ENCODE data around the gene GABRR1. TPM values are rescaled to one million over a fixed set of nuclear protein-coding genes. Genes with fewer than 3 reads are reported as not detected.

GABRR1 gene
- total and polyA plus RNA-seq, 2 experiments from 2014 or later = 0.14 to 0.37 TPM

DNA sequence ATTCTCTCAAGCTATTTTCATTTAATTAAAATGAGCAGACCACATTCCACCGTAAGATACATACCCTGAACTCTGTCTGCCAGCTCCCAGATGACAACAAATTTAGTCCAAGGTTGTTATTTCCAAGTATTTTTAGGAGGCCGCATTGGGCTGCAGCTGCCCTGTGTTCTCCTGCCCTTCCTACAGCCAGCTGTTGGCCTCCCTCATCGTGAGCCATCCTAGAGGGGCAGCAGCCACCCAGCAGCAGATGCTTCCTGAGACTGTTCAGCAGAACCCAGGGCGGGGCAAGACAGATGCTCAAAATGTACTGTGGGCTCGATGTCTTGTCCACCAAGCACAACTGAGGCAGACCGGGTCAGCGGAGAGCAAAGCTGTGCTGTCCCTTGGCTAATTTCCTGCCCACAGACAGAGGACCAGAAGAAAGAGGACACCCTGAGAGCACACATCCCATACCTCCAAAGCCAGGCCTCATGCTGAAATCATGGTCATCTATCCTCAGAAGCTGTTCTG is 16.4 kb downstream of the GABRR1 start:
- no peak overlapping the region for H3K4me3 ChIP-seq
- H3K27ac ChIP-seq (ENCODE audit: low read depth) = no peak overlapping the region
- no peaks in the 10 kb centered on the region for H3K27me3 ChIP-seq (ENCODE audit: insufficient read depth)
- H3K27ac Mint-ChIP-seq = no peak overlapping the region
- H3K4me1 ChIP-seq (ENCODE audit: insufficient read depth) = no peaks in the 10 kb centered on the region; the same call in 1 of the 2 replicates
- H3K79me2 ChIP-seq (replicated peaks; ENCODE audit: insufficient read depth) = no peaks in the 10 kb centered on the region
- no peaks in the 10 kb centered on the region for H3F3A ChIP-seq (replicated peaks; ENCODE audit: low read depth)
- no peaks in the 10 kb centered on the region for H3K9me2 ChIP-seq (ENCODE audit: insufficient read depth)
- no peak overlapping the region for H2AFZ ChIP-seq
- H3K36me3 ChIP-seq (ENCODE audit: insufficient read depth) = no peaks in the 10 kb centered on the region
- H3K4me1 Mint-ChIP-seq = peaks cover 6% of the 10 kb centered on the region; the same call in 1 of the 3 replicates
- no peak for TF ChIP-seq POLR2AphosphoS5 (IDR thresholded peaks at IDR 0.05; ENCODE audit: low read depth)
- TF ChIP-seq, protein P1, sequence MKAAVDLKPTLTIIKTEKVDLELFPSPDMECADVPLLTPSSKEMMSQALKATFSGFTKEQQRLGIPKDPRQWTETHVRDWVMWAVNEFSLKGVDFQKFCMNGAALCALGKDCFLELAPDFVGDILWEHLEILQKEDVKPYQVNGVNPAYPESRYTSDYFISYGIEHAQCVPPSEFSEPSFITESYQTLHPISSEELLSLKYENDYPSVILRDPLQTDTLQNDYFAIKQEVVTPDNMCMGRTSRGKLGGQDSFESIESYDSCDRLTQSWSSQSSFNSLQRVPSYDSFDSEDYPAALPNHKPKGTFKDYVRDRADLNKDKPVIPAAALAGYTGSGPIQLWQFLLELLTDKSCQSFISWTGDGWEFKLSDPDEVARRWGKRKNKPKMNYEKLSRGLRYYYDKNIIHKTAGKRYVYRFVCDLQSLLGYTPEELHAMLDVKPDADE (IDR thresholded peaks at IDR 0.05) = no peak
- no peak for TF ChIP-seq NANOG (IDR thresholded peaks at IDR 0.05; ENCODE audit: borderline replicate concordance)
- TF ChIP-seq STAT1 (IDR thresholded peaks at IDR 0.05; ENCODE audit: unreplicated experiment) = no peak
- peaks cover 5% of the 10 kb centered on the region for H3K27me3 Mint-ChIP-seq (ENCODE audit: insufficient read depth, low read depth, poor library complexity)
- ATAC-seq (no peak), DNase-seq (ENCODE audit: low spot score) (no peak)
- no peaks in the 10 kb centered on the region for H3K36me3 Mint-ChIP-seq (ENCODE audit: low read depth)
- H3K4me3 Mint-ChIP-seq = no peak overlapping the region
- H3K4me2 ChIP-seq = no peak overlapping the region
- no peaks in the 10 kb centered on the region for H4K20me1 ChIP-seq (replicated peaks; ENCODE audit: insufficient read depth)
- peaks cover 1% of the 10 kb centered on the region; the same call in 1 of the 3 replicates for H3K9me3 Mint-ChIP-seq

DNA sequence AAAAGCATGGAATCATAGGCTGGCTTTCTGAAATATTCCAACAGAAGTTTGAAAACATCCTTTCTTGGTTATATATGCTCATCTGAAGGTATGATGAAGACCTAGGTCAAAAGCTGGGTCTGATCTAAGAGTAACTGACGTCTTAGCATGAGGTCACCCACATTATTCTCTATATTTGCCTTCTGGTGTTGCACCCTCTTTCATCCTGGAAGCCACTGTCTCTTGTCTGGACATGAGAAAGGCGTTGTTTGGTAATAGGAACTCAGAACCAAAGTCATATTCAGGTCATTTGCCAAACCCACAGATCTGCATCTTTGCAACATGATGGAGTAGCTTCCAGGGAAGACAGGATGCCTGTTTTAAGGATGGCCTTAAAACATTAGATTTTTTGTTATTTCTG is 17.6 kb downstream of the GABRR1 start:
- H3K27ac ChIP-seq (ENCODE audit: low read depth) = no peak overlapping the region
- no peak overlapping the region for H3K4me2 ChIP-seq
- DNase-seq (ENCODE audit: low spot score) = no peak
- Mint-ChIP-seq H3K27me3 (ENCODE audit: insufficient read depth, low read depth, poor library complexity) (peaks cover 5% of the 10 kb centered on the region), H3K27ac (no peak overlapping the region), H3K36me3 (ENCODE audit: low read depth) (peaks cover 5% of the 10 kb centered on the region), H3K9me3 (peaks cover 13% of the 10 kb centered on the region), H3K4me1 (peaks cover 6% of the 10 kb centered on the region; the same call in 1 of the 3 replicates), H3K4me3 (no peak overlapping the region)
- H3K27me3 ChIP-seq (ENCODE audit: insufficient read depth) = no peaks in the 10 kb centered on the region
- H3K4me3 ChIP-seq = no peak overlapping the region
- H2AFZ ChIP-seq = no peak overlapping the region
- H3K9me2 ChIP-seq (ENCODE audit: insufficient read depth) = no peaks in the 10 kb centered on the region
- no peaks in the 10 kb centered on the region for H3F3A ChIP-seq (replicated peaks; ENCODE audit: low read depth)
- H3K79me2 ChIP-seq (replicated peaks; ENCODE audit: insufficient read depth) = no peaks in the 10 kb centered on the region
- TF ChIP-seq ZNF114 (CRISPR knock-in tag; IDR thresholded peaks at IDR 0.05) (no peak), CREB1 (CRISPR knock-in tag; IDR thresholded peaks at IDR 0.05; ENCODE audit: low read depth) (no peak)
- TF ChIP-seq, protein P2, sequence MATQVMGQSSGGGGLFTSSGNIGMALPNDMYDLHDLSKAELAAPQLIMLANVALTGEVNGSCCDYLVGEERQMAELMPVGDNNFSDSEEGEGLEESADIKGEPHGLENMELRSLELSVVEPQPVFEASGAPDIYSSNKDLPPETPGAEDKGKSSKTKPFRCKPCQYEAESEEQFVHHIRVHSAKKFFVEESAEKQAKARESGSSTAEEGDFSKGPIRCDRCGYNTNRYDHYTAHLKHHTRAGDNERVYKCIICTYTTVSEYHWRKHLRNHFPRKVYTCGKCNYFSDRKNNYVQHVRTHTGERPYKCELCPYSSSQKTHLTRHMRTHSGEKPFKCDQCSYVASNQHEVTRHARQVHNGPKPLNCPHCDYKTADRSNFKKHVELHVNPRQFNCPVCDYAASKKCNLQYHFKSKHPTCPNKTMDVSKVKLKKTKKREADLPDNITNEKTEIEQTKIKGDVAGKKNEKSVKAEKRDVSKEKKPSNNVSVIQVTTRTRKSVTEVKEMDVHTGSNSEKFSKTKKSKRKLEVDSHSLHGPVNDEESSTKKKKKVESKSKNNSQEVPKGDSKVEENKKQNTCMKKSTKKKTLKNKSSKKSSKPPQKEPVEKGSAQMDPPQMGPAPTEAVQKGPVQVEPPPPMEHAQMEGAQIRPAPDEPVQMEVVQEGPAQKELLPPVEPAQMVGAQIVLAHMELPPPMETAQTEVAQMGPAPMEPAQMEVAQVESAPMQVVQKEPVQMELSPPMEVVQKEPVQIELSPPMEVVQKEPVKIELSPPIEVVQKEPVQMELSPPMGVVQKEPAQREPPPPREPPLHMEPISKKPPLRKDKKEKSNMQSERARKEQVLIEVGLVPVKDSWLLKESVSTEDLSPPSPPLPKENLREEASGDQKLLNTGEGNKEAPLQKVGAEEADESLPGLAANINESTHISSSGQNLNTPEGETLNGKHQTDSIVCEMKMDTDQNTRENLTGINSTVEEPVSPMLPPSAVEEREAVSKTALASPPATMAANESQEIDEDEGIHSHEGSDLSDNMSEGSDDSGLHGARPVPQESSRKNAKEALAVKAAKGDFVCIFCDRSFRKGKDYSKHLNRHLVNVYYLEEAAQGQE (IDR thresholded peaks at IDR 0.05; ENCODE audit: unreplicated experiment) = no peak
- no peaks in the 10 kb centered on the region; the same call in 1 of the 2 replicates for H3K4me1 ChIP-seq (ENCODE audit: insufficient read depth)
- ATAC-seq = no peak
- no peaks in the 10 kb centered on the region for H3K36me3 ChIP-seq (ENCODE audit: insufficient read depth)
- no peaks in the 10 kb centered on the region for H4K20me1 ChIP-seq (replicated peaks; ENCODE audit: insufficient read depth)
